Measurements from ENCODE around the gene FHAD1.
A peak's percentile ranks its signal among the peaks of the same experiment; 100 is the strongest.

FHAD1 gene

GRCh38 chr1:15409388-15410222 lies 162.6 kb downstream of the FHAD1 start, which contains the start of gene EFHD2:
Gene EFHD2 (plus strand): TSS chr1:15409888. CDS start chr1:15409972, 84 bp downstream.
- Mint-ChIP-seq H3K27me3 (peaks cover 23% of the 10 kb centered on the region), H3K4me3 (peak within 1 kb of the TSS; percentile 95), H3K36me3 (ENCODE audit: low read depth) (peaks cover 51% of the 10 kb centered on the region), H3K9me3 (no peaks in the 10 kb centered on the region), H3K4me1 (ENCODE audit: low read depth) (peaks cover 40% of the 10 kb centered on the region), H3K27ac (peak within 1 kb of the TSS; percentile 97)
- intact Hi-C loops (cut with micrococcal nuclease) = no loop called here

- peaks cover 45% of the 10 kb centered on the region for H3K4me1 Mint-ChIP-seq (ENCODE audit: low read depth)
- H3K36me3 Mint-ChIP-seq (ENCODE audit: low read depth) = peaks cover 59% of the 10 kb centered on the region
- H3K4me3 Mint-ChIP-seq = peak overlapping the region; percentile 95
- intact Hi-C loops (cut with micrococcal nuclease) = no loop called here
- H3K9me3 Mint-ChIP-seq = no peaks in the 10 kb centered on the region
- peaks cover 19% of the 10 kb centered on the region for H3K27me3 Mint-ChIP-seq
- peak overlapping the region; percentile 97 for H3K27ac Mint-ChIP-seq
Measured at GRCh38 chr1:15410223-15410883, 163.3 kb downstream of the FHAD1 start.

GRCh38 chr1:15410884-15411245 lies 163.8 kb downstream of the FHAD1 start:
- H3K27me3 Mint-ChIP-seq = peaks cover 16% of the 10 kb centered on the region
- H3K36me3 Mint-ChIP-seq (ENCODE audit: low read depth) = peaks cover 64% of the 10 kb centered on the region
- intact Hi-C loops (cut with micrococcal nuclease) = no loop called here
- no peaks in the 10 kb centered on the region for H3K9me3 Mint-ChIP-seq
- H3K27ac Mint-ChIP-seq = peak overlapping the region; percentile 97
- H3K4me3 Mint-ChIP-seq = peak overlapping the region; percentile 95
- H3K4me1 Mint-ChIP-seq (ENCODE audit: low read depth) = peaks cover 50% of the 10 kb centered on the region

DNA sequence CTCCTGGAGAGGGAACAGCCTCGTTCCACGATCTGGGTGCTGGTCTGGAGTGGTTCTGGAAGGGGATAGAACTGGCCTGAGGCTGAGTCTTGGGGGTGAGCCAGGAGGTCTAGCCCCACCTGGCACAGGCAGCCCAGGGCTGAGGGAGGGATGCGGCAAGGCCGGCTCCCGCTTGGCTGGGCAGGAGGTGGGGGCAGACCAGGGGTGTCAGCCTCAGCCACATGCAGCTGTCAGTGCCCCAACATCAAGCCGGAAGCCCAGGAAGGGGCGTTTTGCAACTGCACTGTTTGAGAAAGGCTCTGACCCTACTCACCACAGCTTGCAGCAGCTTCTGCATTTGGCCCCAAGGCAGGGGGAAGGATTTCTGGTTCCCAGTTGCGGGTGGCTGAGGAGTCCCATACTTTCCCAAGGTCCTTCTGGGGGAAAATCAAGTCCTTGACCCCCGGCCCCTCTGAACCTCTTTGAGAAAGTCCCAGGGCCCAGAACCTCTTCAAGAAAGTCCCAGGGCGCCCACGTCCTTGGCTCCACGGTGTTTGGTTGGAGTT lies 164.6 kb downstream of the FHAD1 start:
- peaks cover 57% of the 10 kb centered on the region for H3K4me1 Mint-ChIP-seq (ENCODE audit: low read depth)
- H3K4me3 Mint-ChIP-seq = peak overlapping the region; percentile 95
- H3K27ac Mint-ChIP-seq = peak overlapping the region; percentile 97
- intact Hi-C loops (cut with micrococcal nuclease) = no loop called here
- no peaks in the 10 kb centered on the region for H3K9me3 Mint-ChIP-seq
- peaks cover 72% of the 10 kb centered on the region for H3K36me3 Mint-ChIP-seq (ENCODE audit: low read depth)
- peaks cover 14% of the 10 kb centered on the region for H3K27me3 Mint-ChIP-seq

- Mint-ChIP-seq H3K9me3 (no peaks in the 10 kb centered on the region), H3K36me3 (ENCODE audit: low read depth) (peaks cover 78% of the 10 kb centered on the region), H3K4me1 (ENCODE audit: low read depth) (peaks cover 59% of the 10 kb centered on the region), H3K27me3 (peaks cover 9% of the 10 kb centered on the region), H3K4me3 (peak overlapping the region; percentile 95), H3K27ac (peak overlapping the region; percentile 97)
- intact Hi-C loops (cut with micrococcal nuclease) = no loop called here
Measured at GRCh38 chr1:15412175-15412800, 165.3 kb downstream of the FHAD1 start.

- Mint-ChIP-seq H3K4me3 (peak overlapping the region; percentile 95), H3K27me3 (peaks cover 9% of the 10 kb centered on the region), H3K9me3 (no peaks in the 10 kb centered on the region), H3K4me1 (ENCODE audit: low read depth) (peaks cover 64% of the 10 kb centered on the region), H3K27ac (peak overlapping the region; percentile 97), H3K36me3 (ENCODE audit: low read depth) (peaks cover 84% of the 10 kb centered on the region)
- intact Hi-C loops (cut with micrococcal nuclease) = no loop called here
Measured at GRCh38 chr1:15412843-15413242, 165.8 kb downstream of the FHAD1 start.

GRCh38 chr1:15413563-15414444 lies 166.8 kb downstream of the FHAD1 start:
- Mint-ChIP-seq H3K36me3 (ENCODE audit: low read depth) (peaks cover 89% of the 10 kb centered on the region), H3K4me1 (ENCODE audit: low read depth) (peaks cover 69% of the 10 kb centered on the region), H3K9me3 (no peaks in the 10 kb centered on the region), H3K27ac (peak overlapping the region; percentile 97), H3K27me3 (peaks cover 5% of the 10 kb centered on the region), H3K4me3 (peak overlapping the region; percentile 95)
- intact Hi-C loops (cut with micrococcal nuclease) = no loop called here

DNA sequence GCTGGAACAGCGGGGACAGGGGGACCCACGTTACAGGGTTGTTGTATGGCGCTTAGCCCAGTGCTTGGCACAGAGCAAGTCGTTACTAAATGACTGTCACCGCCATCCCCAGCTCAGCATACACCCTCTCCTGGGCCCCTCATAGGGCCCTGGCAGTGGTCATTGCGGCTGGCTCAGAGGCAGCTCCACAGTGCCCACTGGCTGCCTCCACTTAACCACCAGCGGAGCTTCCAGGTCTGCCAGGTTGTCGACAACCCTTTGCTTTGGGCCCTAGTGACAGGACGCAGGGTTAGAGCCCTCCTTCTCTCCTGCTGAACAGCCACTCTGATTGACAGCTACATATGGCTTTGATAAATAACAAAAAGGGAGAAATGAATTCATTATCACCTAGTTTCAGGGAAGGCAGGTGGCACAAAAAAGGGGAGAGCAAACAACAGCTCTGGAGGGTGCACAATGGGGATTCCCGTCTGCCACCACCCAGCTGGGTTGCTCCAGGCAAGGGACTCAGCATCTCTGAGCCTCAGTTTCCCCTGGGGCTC lies 167.5 kb downstream of the FHAD1 start:
- intact Hi-C loops (cut with micrococcal nuclease) = no loop called here
- no peaks in the 10 kb centered on the region for H3K27me3 Mint-ChIP-seq
- no peaks in the 10 kb centered on the region for H3K9me3 Mint-ChIP-seq
- peaks cover 71% of the 10 kb centered on the region for H3K4me1 Mint-ChIP-seq (ENCODE audit: low read depth)
- peak overlapping the region; percentile 95 for H3K4me3 Mint-ChIP-seq
- peak overlapping the region; percentile 97 for H3K27ac Mint-ChIP-seq
- peaks cover 96% of the 10 kb centered on the region for H3K36me3 Mint-ChIP-seq (ENCODE audit: low read depth)

- intact Hi-C loops (cut with micrococcal nuclease) = loop anchor here (2.0 to 5.0 kb wide), 3 partner anchors 14 to 88 kb away; no protein-coding TSS in a partner anchor
- Mint-ChIP-seq H3K9me3 (no peaks in the 10 kb centered on the region), H3K4me3 (peak overlapping the region; percentile 75), H3K36me3 (ENCODE audit: low read depth) (peaks cover 96% of the 10 kb centered on the region), H3K27me3 (no peaks in the 10 kb centered on the region), H3K4me1 (ENCODE audit: low read depth) (peaks cover 90% of the 10 kb centered on the region), H3K27ac (peak overlapping the region; percentile 97)
Measured at GRCh38 chr1:15417059-15417934, 170.3 kb downstream of the FHAD1 start.

DNA sequence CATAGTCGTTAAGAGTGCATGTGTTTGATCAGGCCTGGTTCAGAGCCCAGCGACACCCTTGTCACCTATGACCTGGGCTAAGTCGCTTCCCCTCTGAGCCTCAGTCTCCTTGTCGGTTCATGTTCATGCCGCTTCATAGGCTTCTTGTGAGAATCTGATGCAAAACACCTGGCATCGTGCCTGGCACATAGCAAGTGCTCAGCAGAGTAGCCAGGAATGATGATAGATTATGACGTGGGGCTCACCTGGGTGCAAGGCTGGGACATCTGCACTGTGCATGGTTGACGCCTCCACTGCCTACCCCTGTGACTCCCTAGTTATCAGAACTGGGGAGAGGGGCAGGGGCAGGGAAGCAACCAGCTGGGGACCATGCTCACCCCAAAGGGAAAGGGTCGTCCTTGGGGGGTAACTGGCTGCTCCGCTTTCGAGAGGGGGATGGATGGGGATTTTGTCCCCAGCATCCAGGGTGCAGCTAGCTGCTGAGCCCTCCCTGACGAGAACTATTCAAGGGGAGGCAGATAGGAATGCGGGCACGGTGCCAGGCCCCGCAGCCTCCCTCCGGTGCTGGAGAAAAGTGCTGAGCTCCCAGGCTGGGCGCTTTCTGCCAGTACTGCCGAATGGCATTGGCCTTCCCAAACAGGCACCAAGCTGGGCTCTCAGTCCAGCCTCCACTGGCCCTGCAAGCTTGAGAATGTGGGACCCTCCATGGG lies 171.9 kb downstream of the FHAD1 start:
- Mint-ChIP-seq H3K4me3 (peak overlapping the region; percentile 48), H3K36me3 (ENCODE audit: low read depth) (peaks cover 96% of the 10 kb centered on the region), H3K9me3 (no peaks in the 10 kb centered on the region), H3K27ac (peak overlapping the region; percentile 97), H3K4me1 (ENCODE audit: low read depth) (peaks cover 90% of the 10 kb centered on the region), H3K27me3 (no peaks in the 10 kb centered on the region)
- intact Hi-C loops (cut with micrococcal nuclease) = loop anchor here (5.0 kb wide), 1 partner anchor 77 kb away; no protein-coding TSS in a partner anchor

DNA sequence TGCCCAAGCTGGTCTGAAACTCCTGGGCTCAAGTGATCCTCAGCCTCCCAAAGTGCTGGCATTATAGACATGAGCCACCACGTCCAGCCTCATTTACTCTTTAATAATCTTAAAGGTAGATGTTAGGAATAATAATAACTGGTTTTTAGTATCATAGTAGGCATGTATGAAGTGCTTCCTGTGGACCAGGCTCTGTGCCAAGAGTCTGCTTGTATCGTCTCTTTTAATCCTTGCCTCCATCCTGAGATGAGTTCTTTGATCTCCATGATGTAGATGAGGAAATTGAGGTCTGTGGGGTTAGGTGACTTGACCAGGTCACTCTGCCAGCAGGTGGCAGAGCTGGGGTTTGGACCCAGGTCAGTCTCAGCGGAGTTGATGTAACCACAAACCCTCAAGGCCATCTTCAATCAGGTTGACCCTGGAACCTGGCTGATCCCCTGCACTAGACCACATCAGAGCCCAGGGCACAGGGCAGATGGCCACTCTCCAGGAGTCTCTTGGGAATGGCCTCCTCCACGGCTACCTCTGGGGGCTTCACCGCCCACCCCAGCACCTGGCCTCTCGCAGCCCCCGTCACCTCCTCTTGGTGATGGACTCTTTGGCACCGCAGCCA lies 173.9 kb downstream of the FHAD1 start:
- H3K4me1 Mint-ChIP-seq (ENCODE audit: low read depth) = peaks cover 93% of the 10 kb centered on the region
- H3K4me3 Mint-ChIP-seq = peak overlapping the region; percentile 44
- H3K9me3 Mint-ChIP-seq = no peaks in the 10 kb centered on the region
- peak overlapping the region; percentile 69 for H3K27ac Mint-ChIP-seq
- intact Hi-C loops (cut with micrococcal nuclease) = no loop called here
- no peaks in the 10 kb centered on the region for H3K27me3 Mint-ChIP-seq
- peaks cover 96% of the 10 kb centered on the region for H3K36me3 Mint-ChIP-seq (ENCODE audit: low read depth)

All from dendritic cell treated with granulocyte-macrophage colony-stimulating factor and Interleukin-4, amounts not matched to agents 40 ng/mL and 50 ng/mL, for 4 days (primary cell).